Endothelial cell of umbilical vein (primary cell): ENCODE data around the gene MYOF. TPM values are rescaled to one million over a fixed set of nuclear protein-coding genes. Genes with fewer than 3 reads are reported as not detected.

Source experiments
- BruUV-seq: library from RNA; stranded (reverse); fragments of 400-500 nt; replicated peaks from 2 replicates; lab custom pipeline; 2021; lab: Mats Ljungman, UMichigan
- CTCF ChIA-PET: fragments of 300-600, 350-600 bp; sonication (Branson Sonifier 250); formaldehyde crosslinking; loops from one replicate; lab custom pipeline; 2021; ENCODE audit warnings: antibody characterized with exemption, inconsistent platforms; lab: Charles Lee
- POLR2A ChIA-PET: fragments of 300-600, 350-600 bp; sonication (Branson Sonifier 250); formaldehyde crosslinking; loops from one replicate; lab custom pipeline; 2021; ENCODE audit warnings: antibody characterized with exemption, inconsistent platforms; lab: Charles Lee
- DNase-seq: peaks from one replicate; pipeline ENCODE4 v3.0.0-alpha.2; 2011; ENCODE audit warnings: low read depth, low spot score
- FAIRE-seq: peaks from 2 replicates; lab custom pipeline; 2011; peaks lifted over from hg19 to GRCh38; lab: Jason Lieb, UNC
- H2AFZ ChIP-seq: 2 replicates; pipeline ENCODE4 v1.6.0; 2012; ENCODE audit warnings: low read depth, low read length, control low read depth, inconsistent platforms
- H3K27ac ChIP-seq: 2 replicates; pipeline ENCODE4 v1.5.1; 2011; ENCODE audit warnings: low read depth, mild to moderate bottlenecking, control low read depth, low read length, moderate library complexity; ENCODE audit not compliant: insufficient read depth
- H3K27me3 ChIP-seq, 2 experiments: 2 replicates each; pipeline versions ENCODE4 v1.6.0 to v1.6.1; 2011; ENCODE audit warnings: low read length in 2 of 2, mixed read lengths in 1 of 2; ENCODE audit not compliant: control insufficient read depth in 2 of 2, insufficient read depth in 2 of 2
- H3K36me3 ChIP-seq, 2 experiments: 2 replicates in 1 of 2; 3 replicates in 1 of 2; pipeline ENCODE4 v1.5.1; 2011; ENCODE audit warnings: low read length in 2 of 2, mild to moderate bottlenecking in 1 of 2, moderate library complexity in 1 of 2; ENCODE audit not compliant: control insufficient read depth in 2 of 2, insufficient read depth in 2 of 2; ENCODE audit errors: extremely low read depth in 1 of 2
- H3K4me1 ChIP-seq: 3 replicates; pipeline ENCODE4 v1.5.1; 2011; ENCODE audit warnings: mild to moderate bottlenecking, low read length; ENCODE audit not compliant: control insufficient read depth, insufficient read depth; ENCODE audit errors: extremely low read depth
- H3K4me2 ChIP-seq: 2 replicates; pipeline ENCODE4 v1.6.1; 2011; ENCODE audit warnings: low read length, control low read depth, mixed read lengths; ENCODE audit not compliant: insufficient read depth
- H3K4me3 ChIP-seq, 3 experiments: fragments of 200-600 bp in 1 of 3; sonication (generic), shearing (Covaris generic) in 1 of 3; replicated peaks in 1 of 3; 2 replicates each; pipeline ENCODE4 v1.5.1; 2011 to 2016; ENCODE audit warnings: control low read depth in 3 of 3, low read length in 3 of 3, mild to moderate bottlenecking in 2 of 3, inconsistent platforms in 1 of 3, low read depth in 1 of 3, moderate library complexity in 1 of 3; ENCODE audit not compliant: insufficient read depth in 1 of 3
- H3K79me2 ChIP-seq: 2 replicates; pipeline ENCODE4 v1.6.0; 2012; ENCODE audit warnings: low read length, inconsistent platforms; ENCODE audit not compliant: control insufficient read depth, insufficient read depth
- H3K9ac ChIP-seq: replicated peaks from 2 replicates; pipeline ENCODE3; 2011; ENCODE audit warnings: low read length, control low read depth; ENCODE audit not compliant: insufficient read depth; ENCODE audit errors: extremely low read depth
- H3K9me1 ChIP-seq: replicated peaks from 3 replicates; pipeline ENCODE4 v1.6.0; 2011; ENCODE audit warnings: mild to moderate bottlenecking, low read length; ENCODE audit not compliant: control insufficient read depth, insufficient read depth; ENCODE audit errors: extremely low read depth
- H3K9me3 ChIP-seq: replicated peaks from 2 replicates; pipeline ENCODE4 v1.5.1; 2012; ENCODE audit warnings: low read length, inconsistent platforms; ENCODE audit not compliant: control insufficient read depth, insufficient read depth
- H4K20me1 ChIP-seq: replicated peaks from 2 replicates; pipeline ENCODE3; 2011; ENCODE audit warnings: mild to moderate bottlenecking, low read length; ENCODE audit not compliant: control insufficient read depth, insufficient read depth; ENCODE audit errors: extremely low read depth
- CTCF ChIP-seq, 2 donors: IDR thresholded peaks; 1 replicate in 1 of 2; 2 replicates in 1 of 2; pipeline ENCODE4 v1.5.1; 2011; ENCODE audit warnings: low read length in 2 of 2, mild to moderate bottlenecking in 2 of 2, moderate library complexity in 2 of 2, control low read depth in 1 of 2, inconsistent platforms in 1 of 2, low read depth in 1 of 2; ENCODE audit not compliant: insufficient read depth in 1 of 2; ENCODE audit errors: extremely low read depth in 1 of 2
- EZH2 ChIP-seq: IDR thresholded peaks from 2 replicates; pipeline ENCODE4 v1.6.1; 2012; ENCODE audit warnings: borderline replicate concordance, low read depth, mild to moderate bottlenecking, moderate library complexity, low read length, inconsistent platforms; ENCODE audit not compliant: severe bottlenecking
- FOS ChIP-seq: IDR thresholded peaks from 2 replicates; pipeline ENCODE4 v1.6.1; 2011; ENCODE audit warnings: mild to moderate bottlenecking, low read length, moderate library complexity, borderline replicate concordance; ENCODE audit not compliant: insufficient read depth
- JUN ChIP-seq: IDR thresholded peaks from 2 replicates; pipeline ENCODE4 v1.6.1; 2011; ENCODE audit warnings: borderline replicate concordance, low read depth; ENCODE audit not compliant: insufficient read length, insufficient read depth
- MYC ChIP-seq: IDR thresholded peaks from one replicate; pipeline ENCODE4 v1.6.1; 2011; ENCODE audit warnings: mild to moderate bottlenecking, low read depth, low read length
- POLR2A ChIP-seq: IDR thresholded peaks from 2 replicates; pipeline ENCODE4 v1.6.1; 2012; ENCODE audit warnings: low read depth, mild to moderate bottlenecking, control low read depth, low read length
- POLR2AphosphoS5 ChIP-seq: IDR thresholded peaks from 2 replicates; pipeline ENCODE4 v1.6.1; 2012; ENCODE audit warnings: low read depth, mild to moderate bottlenecking, control low read depth, low read length, moderate library complexity; ENCODE audit not compliant: insufficient read depth
- dilution Hi-C: fragments of 300-500 bp; cut with MboI; formaldehyde crosslinking; loops from one replicate; pipeline ENCODE4 v1.15.0; 2019; ENCODE audit warnings: low sequenced_read_pairs; ENCODE audit not compliant: extremely low pct_ligation_motif_present
- intact Hi-C: fragments of 100-400 bp; cut with micrococcal nuclease; formaldehyde crosslinking; loops from one replicate; pipeline ENCODE4 v1.10.0; 2022
- polyA plus RNA-seq, 4 experiments: library from polyadenylated mRNA; depleted of rRNA in 3 of 4; stranded (reverse) in 3 of 4; unstranded in 1 of 4; fragments of >200 nt; gene quantifications; 2 replicates each; pipeline versions ENCODE4 v1.2.1 to v1.2.3, GENCODE V29; 2011 to 2012; ENCODE audit warnings: missing spikeins in 1 of 4
- total RNA-seq: library from RNA; stranded (reverse); gene quantifications from 2 replicates; pipeline ENCODE4 v1.2.3, GENCODE V29; 2021

MYOF gene
- total and polyA plus RNA-seq, 2 donors (not counting 3 experiments of a cell fraction or from before 2014, with no cell fraction given) = 98.4 to 379 TPM

GRCh38 chr10:93493162-93493561 lies 11.0 kb upstream of the MYOF start:
- Histone ChIP-seq H3K9me3 (no peaks in the 10 kb centered on the region), H3K79me2 (peaks cover 15% of the 10 kb centered on the region), H3K27me3 (no peaks in the 10 kb centered on the region), H3K4me1 (peaks cover 12% of the 10 kb centered on the region), H4K20me1 (no peaks in the 10 kb centered on the region), H3K9me1 (no peaks in the 10 kb centered on the region), H3K9ac (no peak overlapping the region), H3K27ac (no peak overlapping the region), H2AFZ (no peak overlapping the region), H3K36me3 (no peaks in the 10 kb centered on the region), H3K4me2 (no peak overlapping the region), H3K4me3 (no peak overlapping the region)
- DNase-seq = no peak
- BruUV-seq = no TSS peak
- intact Hi-C loops = no loop called here
- TF ChIP-seq POLR2AphosphoS5 (no peak), POLR2A (no peak), MYC (no peak), CTCF (IDR thresholded peaks at IDR 0.05; ENCODE audit: extremely low read depth in 1 of 2, insufficient read depth in 1 of 2, low read depth in 1 of 2, low read length in 2 of 2) (no peak), FOS (no peak), EZH2 (no peak), JUN (no peak)
- ChIA-PET CTCF (interaction anchor here (1.1 to 3.0 kb wide), 3 partner anchors 11 to 117 kb away, joined by 3 to 12 read pairs (median 8); partner anchors contain the start of gene MYOF), POLR2A (no interaction called here)
- no peak for FAIRE-seq
- dilution Hi-C loops = no loop called here
